ENCODE data around the gene C5orf15. TPM values are rescaled to one million over a fixed set of nuclear protein-coding genes. Genes with fewer than 3 reads are reported as not detected.

C5orf15 gene
- total and polyA plus RNA-seq, 4 donors: 54.6 to 119 (median 81.4) TPM

DNA sequence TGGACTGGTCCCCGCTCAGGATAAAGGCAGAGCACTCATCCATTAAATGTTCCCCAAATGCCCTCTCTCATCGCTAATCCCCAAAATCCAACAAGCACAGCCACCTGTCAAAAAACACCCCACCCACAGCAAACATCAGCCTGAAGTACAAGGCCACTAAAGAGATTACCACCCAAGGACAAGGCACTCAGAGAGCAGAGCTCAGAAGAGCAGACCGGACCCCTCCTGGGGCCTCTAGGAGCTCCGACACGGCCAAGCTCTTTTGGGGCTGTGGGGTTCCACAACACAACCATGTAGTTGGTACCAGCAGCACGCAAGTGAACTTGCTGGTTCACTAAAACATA lies 26.5 kb upstream of the C5orf15 start:
- Histone ChIP-seq H3K36me3 (ENCODE audit: control insufficient read depth, insufficient read depth, low read length) (peaks cover 6% of the 10 kb centered on the region), H3K9me3 (ENCODE audit: control insufficient read depth, insufficient read depth, low read length) (no peaks in the 10 kb centered on the region), H3K27me3 (ENCODE audit: control insufficient read depth, insufficient read depth, low read length) (no peaks in the 10 kb centered on the region), H3K4me3 (ENCODE audit: low read depth, low read length) (no peak overlapping the region), H3K27ac (ENCODE audit: low read depth, low read length) (no peak overlapping the region), H3K4me1 (ENCODE audit: control insufficient read depth, insufficient read depth, low read length) (peaks cover 23% of the 10 kb centered on the region)
- 83% methylated on average over 6 of the region's 6 CpGs for WGBS (ENCODE audit: insufficient coverage)
- no peak for DNase-seq (ENCODE audit: low read depth in 4 of 6, low spot score in 6 of 6)

DNA sequence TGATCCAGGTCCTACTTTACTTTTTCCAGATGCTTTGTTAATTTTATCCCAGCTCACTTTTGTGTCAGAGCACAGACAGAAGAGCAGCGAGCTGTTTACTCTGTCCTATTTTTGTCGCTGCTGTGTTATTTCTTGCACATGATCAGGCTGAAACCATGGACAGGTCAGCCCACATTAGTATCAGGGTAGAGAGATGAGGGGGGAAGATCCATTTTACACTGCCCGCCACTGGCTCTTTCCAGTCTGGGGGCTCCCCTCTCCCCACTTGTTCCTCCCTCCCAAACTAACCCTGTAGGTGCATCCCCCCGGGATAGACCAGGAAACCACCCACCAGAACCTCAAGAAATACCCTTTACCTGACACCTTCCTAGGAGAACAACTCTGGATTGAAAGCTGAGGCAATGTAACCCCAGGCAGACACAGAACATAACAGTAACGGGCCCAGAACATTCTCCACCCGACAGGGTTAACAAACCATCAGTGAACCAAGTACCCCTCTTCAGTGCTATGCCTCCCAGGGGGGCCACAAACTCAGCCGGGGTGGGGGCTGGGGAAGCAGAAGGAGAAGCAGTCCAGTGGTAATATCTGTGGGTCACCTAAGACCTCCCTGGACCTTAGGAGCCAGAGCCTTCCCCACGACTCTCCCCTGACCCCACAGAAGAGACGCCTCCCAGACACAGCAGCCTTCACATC lies 26.0 kb upstream of the C5orf15 start:
- DNase-seq (ENCODE audit: low read depth in 4 of 6, low spot score in 6 of 6): no peak
- no peak overlapping the region for H3K27ac ChIP-seq (ENCODE audit: low read depth, low read length)
- no peak overlapping the region for H3K4me3 ChIP-seq (ENCODE audit: low read depth, low read length)
- no peaks in the 10 kb centered on the region for H3K27me3 ChIP-seq (ENCODE audit: control insufficient read depth, insufficient read depth, low read length)
- H3K36me3 ChIP-seq (ENCODE audit: control insufficient read depth, insufficient read depth, low read length): peaks cover 10% of the 10 kb centered on the region
- H3K4me1 ChIP-seq (ENCODE audit: control insufficient read depth, insufficient read depth, low read length): peaks cover 21% of the 10 kb centered on the region
- no peaks in the 10 kb centered on the region for H3K9me3 ChIP-seq (ENCODE audit: control insufficient read depth, insufficient read depth, low read length)
- WGBS (ENCODE audit: insufficient coverage): 66% methylated on average over 5 of the region's 9 CpGs

- 67% methylated on average over 1 of the region's 2 CpGs for WGBS (ENCODE audit: insufficient coverage)
- no peaks in the 10 kb centered on the region for H3K9me3 ChIP-seq (ENCODE audit: control insufficient read depth, insufficient read depth, low read length)
- H3K4me3 ChIP-seq (ENCODE audit: low read depth, low read length): no peak overlapping the region
- peaks cover 21% of the 10 kb centered on the region for H3K4me1 ChIP-seq (ENCODE audit: control insufficient read depth, insufficient read depth, low read length)
- H3K27me3 ChIP-seq (ENCODE audit: control insufficient read depth, insufficient read depth, low read length): no peaks in the 10 kb centered on the region
- DNase-seq (ENCODE audit: low read depth in 4 of 6, low spot score in 6 of 6): no peak
- H3K36me3 ChIP-seq (ENCODE audit: control insufficient read depth, insufficient read depth, low read length): peaks cover 18% of the 10 kb centered on the region
- H3K27ac ChIP-seq (ENCODE audit: low read depth, low read length): no peak overlapping the region
Observed at GRCh38 chr5:133993185-133993936, 24.9 kb upstream of the C5orf15 start.

DNA sequence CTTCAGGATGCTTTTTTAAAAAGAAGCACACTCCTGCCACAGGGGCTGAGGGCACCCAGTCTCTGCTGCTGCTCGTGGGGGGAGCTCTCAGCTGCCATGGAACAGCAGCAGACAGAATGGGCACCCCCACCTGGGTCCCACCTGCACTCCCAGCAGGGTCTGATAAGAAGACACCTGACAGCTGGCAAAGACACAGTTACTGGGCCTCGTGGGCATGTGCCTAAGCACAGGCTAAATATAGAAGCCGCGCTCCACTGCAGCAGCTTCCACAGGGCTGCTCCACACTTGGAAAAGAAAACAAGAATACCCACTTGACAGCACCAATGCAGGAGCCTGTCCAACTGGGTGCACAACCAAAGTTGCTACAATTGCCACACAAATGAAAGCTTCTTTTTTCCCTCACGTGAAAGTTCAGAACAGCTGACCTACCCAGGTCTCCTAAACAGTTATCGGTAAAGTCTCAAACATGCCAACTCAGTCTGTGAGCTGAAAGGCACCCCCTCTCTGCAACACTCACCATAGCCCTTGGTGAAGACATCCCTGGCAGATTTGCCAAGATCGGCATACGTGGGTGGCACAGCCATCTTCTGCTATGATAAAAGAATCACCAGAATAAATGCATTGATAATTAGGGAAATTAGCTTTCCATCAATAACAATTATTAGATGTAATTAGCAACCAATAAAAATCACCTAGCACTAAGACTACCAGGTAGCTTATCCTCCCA lies 24.2 kb upstream of the C5orf15 start:
- H3K4me1 ChIP-seq (ENCODE audit: control insufficient read depth, insufficient read depth, low read length): peaks cover 21% of the 10 kb centered on the region

GRCh38 chr5:133991171-133991910 lies 22.9 kb upstream of the C5orf15 start:
- WGBS (ENCODE audit: insufficient coverage): no CpG with 5 or more reads among the region's 5 CpGs
- H3K4me1 ChIP-seq (ENCODE audit: control insufficient read depth, insufficient read depth, low read length): peaks cover 21% of the 10 kb centered on the region
- no peaks in the 10 kb centered on the region for H3K27me3 ChIP-seq (ENCODE audit: control insufficient read depth, insufficient read depth, low read length)
- H3K36me3 ChIP-seq (ENCODE audit: control insufficient read depth, insufficient read depth, low read length): peaks cover 34% of the 10 kb centered on the region
- H3K9me3 ChIP-seq (ENCODE audit: control insufficient read depth, insufficient read depth, low read length): no peaks in the 10 kb centered on the region
- no peak overlapping the region for H3K4me3 ChIP-seq (ENCODE audit: low read depth, low read length)
- no peak for DNase-seq (ENCODE audit: low read depth in 4 of 6, low spot score in 6 of 6)
- H3K27ac ChIP-seq (ENCODE audit: low read depth, low read length): no peak overlapping the region

More for the DNA sequence above, 24.2 kb upstream of the C5orf15 start:
- Histone ChIP-seq H3K36me3 (ENCODE audit: control insufficient read depth, insufficient read depth, low read length) (peaks cover 22% of the 10 kb centered on the region), H3K9me3 (ENCODE audit: control insufficient read depth, insufficient read depth, low read length) (no peaks in the 10 kb centered on the region), H3K27ac (ENCODE audit: low read depth, low read length) (no peak overlapping the region), H3K27me3 (ENCODE audit: control insufficient read depth, insufficient read depth, low read length) (no peaks in the 10 kb centered on the region), H3K4me3 (ENCODE audit: low read depth, low read length) (no peak overlapping the region)
- WGBS (ENCODE audit: insufficient coverage): 72% methylated on average over 6 of the region's 8 CpGs
- no peak for DNase-seq (ENCODE audit: low read depth in 4 of 6, low spot score in 6 of 6)

GRCh38 chr5:133990396-133990795 lies 22.0 kb upstream of the C5orf15 start:
- H3K27me3 ChIP-seq (ENCODE audit: control insufficient read depth, insufficient read depth, low read length): no peaks in the 10 kb centered on the region
- no peaks in the 10 kb centered on the region for H3K9me3 ChIP-seq (ENCODE audit: control insufficient read depth, insufficient read depth, low read length)
- WGBS (ENCODE audit: insufficient coverage): 79% methylated on average over 4 of the region's 6 CpGs
- H3K27ac ChIP-seq (ENCODE audit: low read depth, low read length): no peak overlapping the region
- H3K4me3 ChIP-seq (ENCODE audit: low read depth, low read length): no peak overlapping the region
- no peak for DNase-seq (ENCODE audit: low read depth in 4 of 6, low spot score in 6 of 6)
- H3K4me1 ChIP-seq (ENCODE audit: control insufficient read depth, insufficient read depth, low read length): peaks cover 11% of the 10 kb centered on the region
- peaks cover 42% of the 10 kb centered on the region for H3K36me3 ChIP-seq (ENCODE audit: control insufficient read depth, insufficient read depth, low read length)

- DNase-seq (ENCODE audit: low read depth in 4 of 6, low spot score in 6 of 6): no peak
- 71% methylated on average over 1 of the region's 3 CpGs for WGBS (ENCODE audit: insufficient coverage)
- Histone ChIP-seq H3K4me1 (ENCODE audit: control insufficient read depth, insufficient read depth, low read length) (no peaks in the 10 kb centered on the region), H3K27me3 (ENCODE audit: control insufficient read depth, insufficient read depth, low read length) (no peaks in the 10 kb centered on the region), H3K27ac (ENCODE audit: low read depth, low read length) (no peak overlapping the region), H3K36me3 (ENCODE audit: control insufficient read depth, insufficient read depth, low read length) (peaks cover 63% of the 10 kb centered on the region), H3K4me3 (ENCODE audit: low read depth, low read length) (no peak overlapping the region), H3K9me3 (ENCODE audit: control insufficient read depth, insufficient read depth, low read length) (no peaks in the 10 kb centered on the region)
Observed at GRCh38 chr5:133985540-133986180, 17.2 kb upstream of the C5orf15 start.

DNA sequence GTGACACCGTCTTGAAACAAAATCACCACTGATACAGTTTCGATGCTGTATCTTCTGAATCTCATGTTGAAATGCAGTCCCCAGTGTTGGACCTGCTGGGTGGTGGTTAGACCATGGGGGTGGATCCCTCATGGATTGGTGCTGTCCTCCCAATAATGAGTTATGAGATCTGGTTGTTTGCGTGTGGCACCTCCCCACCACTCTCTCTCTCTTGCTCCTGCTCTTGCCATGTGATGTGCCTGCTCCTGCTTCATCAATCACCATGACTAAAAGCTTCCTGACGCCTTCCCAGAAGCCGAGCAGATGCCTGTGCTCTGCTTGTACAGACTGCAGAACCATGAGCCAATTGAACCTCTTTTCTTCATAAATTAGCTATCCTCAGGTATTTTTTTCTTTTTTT lies 15.2 kb upstream of the C5orf15 start:
- no peak for DNase-seq (ENCODE audit: low read depth in 4 of 6, low spot score in 6 of 6)
- Histone ChIP-seq H3K27ac (ENCODE audit: low read depth, low read length) (no peak overlapping the region), H3K36me3 (ENCODE audit: control insufficient read depth, insufficient read depth, low read length) (peaks cover 52% of the 10 kb centered on the region), H3K9me3 (ENCODE audit: control insufficient read depth, insufficient read depth, low read length) (no peaks in the 10 kb centered on the region), H3K4me3 (ENCODE audit: low read depth, low read length) (no peak overlapping the region), H3K4me1 (ENCODE audit: control insufficient read depth, insufficient read depth, low read length) (no peaks in the 10 kb centered on the region), H3K27me3 (ENCODE audit: control insufficient read depth, insufficient read depth, low read length) (no peaks in the 10 kb centered on the region)
- whole genome bisulfite sequencing (ENCODE audit: insufficient coverage): 46% methylated on average over 2 of the region's 5 CpGs

DNA sequence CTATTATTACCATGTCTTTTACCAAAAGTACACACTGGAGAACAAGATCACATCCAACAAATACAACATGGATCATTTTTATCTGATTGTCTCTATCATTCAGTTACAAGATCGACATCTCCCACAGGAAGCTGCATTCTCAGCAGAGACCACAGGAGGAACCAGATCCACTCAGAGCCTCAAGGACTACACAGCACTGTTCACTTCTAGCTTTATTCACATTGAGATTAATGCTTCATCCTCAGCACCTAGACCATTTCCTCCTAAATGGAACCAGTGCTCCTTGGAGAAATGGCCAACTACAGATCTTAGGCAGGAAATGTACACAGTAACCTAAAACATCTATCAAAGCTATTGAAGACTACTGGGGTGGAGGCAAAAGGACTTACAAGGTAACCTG lies 13.3 kb upstream of the C5orf15 start:
- Histone ChIP-seq H3K27ac (ENCODE audit: low read depth, low read length) (no peak overlapping the region), H3K27me3 (ENCODE audit: control insufficient read depth, insufficient read depth, low read length) (no peaks in the 10 kb centered on the region), H3K4me1 (ENCODE audit: control insufficient read depth, insufficient read depth, low read length) (peaks cover 3% of the 10 kb centered on the region), H3K9me3 (ENCODE audit: control insufficient read depth, insufficient read depth, low read length) (no peaks in the 10 kb centered on the region), H3K36me3 (ENCODE audit: control insufficient read depth, insufficient read depth, low read length) (peaks cover 39% of the 10 kb centered on the region), H3K4me3 (ENCODE audit: low read depth, low read length) (no peak overlapping the region)
- no peak for DNase-seq (ENCODE audit: low read depth in 4 of 6, low spot score in 6 of 6)
- 92% methylated on average over 1 of the region's 1 CpG for WGBS (ENCODE audit: insufficient coverage)
